GM21390 (cell line): ENCODE results near the gene FAM111B.
A peak's percentile ranks its signal among the peaks of the same experiment; 100 is the strongest.
"Not testable (repeated sequence)": the region's sequence is repeated elsewhere in the genome, so short reads cannot be mapped to it uniquely, and the experiment has no call there.

Source experiments
- ATAC-seq: cut with Tn5 transposase; IDR thresholded peaks from one replicate; pipeline ENCODE4 v1.9.1; 2021; ENCODE audit not compliant: unreplicated experiment

The FAM111B gene, protein sequence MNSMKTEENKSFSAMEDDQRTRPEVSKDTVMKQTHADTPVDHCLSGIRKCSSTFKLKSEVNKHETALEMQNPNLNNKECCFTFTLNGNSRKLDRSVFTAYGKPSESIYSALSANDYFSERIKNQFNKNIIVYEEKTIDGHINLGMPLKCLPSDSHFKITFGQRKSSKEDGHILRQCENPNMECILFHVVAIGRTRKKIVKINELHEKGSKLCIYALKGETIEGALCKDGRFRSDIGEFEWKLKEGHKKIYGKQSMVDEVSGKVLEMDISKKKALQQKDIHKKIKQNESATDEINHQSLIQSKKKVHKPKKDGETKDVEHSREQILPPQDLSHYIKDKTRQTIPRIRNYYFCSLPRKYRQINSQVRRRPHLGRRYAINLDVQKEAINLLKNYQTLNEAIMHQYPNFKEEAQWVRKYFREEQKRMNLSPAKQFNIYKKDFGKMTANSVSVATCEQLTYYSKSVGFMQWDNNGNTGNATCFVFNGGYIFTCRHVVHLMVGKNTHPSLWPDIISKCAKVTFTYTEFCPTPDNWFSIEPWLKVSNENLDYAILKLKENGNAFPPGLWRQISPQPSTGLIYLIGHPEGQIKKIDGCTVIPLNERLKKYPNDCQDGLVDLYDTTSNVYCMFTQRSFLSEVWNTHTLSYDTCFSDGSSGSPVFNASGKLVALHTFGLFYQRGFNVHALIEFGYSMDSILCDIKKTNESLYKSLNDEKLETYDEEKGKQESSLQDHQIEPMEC

DNA sequence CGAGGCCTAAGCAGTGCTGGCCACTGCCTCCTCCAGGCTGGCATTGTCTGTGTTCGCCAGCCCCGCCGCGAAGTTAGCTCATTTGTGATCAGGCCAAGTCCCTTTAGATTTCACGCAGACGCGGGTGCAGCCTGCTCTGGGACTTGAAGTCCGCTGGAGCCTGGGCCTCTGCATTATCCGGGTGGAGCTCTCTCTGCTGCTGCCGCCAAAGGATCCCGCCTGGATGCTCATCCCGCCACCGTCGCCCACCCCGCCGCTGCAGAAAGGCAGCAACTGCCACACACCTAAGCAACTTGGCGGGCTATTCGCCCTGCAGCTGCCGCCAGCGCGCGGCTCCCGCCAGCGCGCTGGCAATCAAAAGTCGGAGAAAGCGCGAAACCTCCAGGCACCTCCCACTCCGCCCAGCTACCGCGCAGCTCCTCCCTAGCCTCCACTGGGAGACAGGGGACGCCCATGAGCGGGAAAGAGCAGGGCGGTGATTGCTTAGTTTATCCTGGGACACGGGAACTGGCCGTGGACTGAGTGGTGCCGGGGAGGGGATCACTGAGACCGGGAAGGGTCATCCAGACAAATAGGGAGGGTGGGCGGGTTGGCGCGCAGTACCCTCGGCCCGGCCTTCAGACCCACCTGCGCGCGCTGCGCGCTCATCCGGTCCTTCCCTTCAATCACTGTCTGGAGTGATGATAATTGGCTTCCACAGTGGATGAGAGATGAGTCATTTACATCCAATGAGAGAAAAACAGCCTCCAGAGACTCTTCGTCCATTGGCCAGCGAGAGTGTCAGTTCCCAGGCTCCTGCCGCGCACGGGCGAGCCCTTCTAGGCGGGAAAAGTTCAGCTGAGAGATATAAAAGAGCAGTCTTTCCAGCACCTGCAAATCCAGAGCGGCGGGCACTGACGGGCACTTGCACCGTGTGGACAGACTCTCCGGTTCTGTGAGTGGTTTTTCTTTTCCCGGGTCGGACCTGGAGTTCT is at the start of gene FAM111B:
TSS of gene FAM111B (plus strand) at position 875 of the 974 bp plus-strand sequence. CDS start 2,389 bp downstream, outside the sequence.
- peak; percentile 68 for ATAC-seq

- peak; percentile 90 for ATAC-seq
These were observed 48.7 kb upstream of the FAM111B start for GRCh38 chr11:59058120-59059033.

- not testable (repeated sequence) for ATAC-seq
These were observed 46.9 kb upstream of the FAM111B start for GRCh38 chr11:59060096-59060495.

- ATAC-seq = no peak
These were observed 44.2 kb upstream of the FAM111B start for GRCh38 chr11:59062602-59063529.

DNA sequence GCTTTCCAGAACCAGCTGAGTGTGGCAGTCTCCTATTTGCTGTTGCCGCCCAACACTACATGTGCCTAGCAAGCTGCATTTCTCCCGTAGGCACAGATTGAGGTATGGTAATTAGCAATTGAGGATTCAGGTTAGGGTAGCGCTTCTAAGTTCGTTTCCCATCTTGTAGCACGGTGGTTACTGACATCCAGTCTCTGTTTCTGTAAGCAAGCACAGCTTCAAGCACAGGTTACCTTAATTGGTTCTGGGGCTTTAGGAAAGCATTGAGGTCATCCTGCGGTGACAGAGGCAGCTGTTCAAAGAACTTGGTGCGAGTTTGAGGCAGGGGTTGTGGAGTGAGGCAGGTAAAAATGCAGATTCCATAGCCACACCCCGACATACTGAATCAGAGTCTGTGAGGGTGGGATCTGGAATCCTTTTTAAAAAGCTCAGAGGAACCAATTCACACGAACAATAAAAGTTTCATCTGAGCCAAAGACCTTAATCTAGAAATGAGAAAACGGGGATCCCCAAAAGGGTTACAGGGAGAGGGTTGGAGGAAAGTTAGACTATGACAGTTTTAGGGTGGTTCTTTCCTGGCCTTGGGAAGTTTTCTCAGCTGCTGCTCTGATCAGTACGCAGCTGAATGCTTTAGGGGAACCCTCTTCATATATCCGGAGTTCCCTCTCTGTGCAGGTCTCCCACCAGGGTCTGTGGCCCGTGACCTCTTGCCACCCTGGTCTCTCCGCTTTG is 42.9 kb upstream of the FAM111B start:
- peak; percentile 75 for ATAC-seq

DNA sequence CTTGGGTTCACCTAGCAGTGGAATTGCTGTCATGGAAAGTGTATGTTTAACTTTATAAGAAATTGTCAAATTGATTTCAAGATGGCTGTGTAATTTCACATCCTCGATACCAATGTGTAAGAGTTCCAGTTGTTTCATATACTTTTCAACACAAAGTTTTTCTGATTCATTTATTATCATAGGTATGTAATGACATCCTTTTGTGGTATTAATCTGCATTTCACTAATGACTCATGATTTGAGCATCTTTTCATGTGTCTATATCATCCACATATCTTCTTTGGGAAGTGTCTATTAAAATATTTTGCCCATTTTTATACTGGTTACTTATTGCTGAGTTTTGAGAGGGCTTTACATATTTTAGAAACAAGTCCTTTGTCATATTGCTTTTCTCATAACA is 38.0 kb upstream of the FAM111B start:
- no peak for ATAC-seq

DNA sequence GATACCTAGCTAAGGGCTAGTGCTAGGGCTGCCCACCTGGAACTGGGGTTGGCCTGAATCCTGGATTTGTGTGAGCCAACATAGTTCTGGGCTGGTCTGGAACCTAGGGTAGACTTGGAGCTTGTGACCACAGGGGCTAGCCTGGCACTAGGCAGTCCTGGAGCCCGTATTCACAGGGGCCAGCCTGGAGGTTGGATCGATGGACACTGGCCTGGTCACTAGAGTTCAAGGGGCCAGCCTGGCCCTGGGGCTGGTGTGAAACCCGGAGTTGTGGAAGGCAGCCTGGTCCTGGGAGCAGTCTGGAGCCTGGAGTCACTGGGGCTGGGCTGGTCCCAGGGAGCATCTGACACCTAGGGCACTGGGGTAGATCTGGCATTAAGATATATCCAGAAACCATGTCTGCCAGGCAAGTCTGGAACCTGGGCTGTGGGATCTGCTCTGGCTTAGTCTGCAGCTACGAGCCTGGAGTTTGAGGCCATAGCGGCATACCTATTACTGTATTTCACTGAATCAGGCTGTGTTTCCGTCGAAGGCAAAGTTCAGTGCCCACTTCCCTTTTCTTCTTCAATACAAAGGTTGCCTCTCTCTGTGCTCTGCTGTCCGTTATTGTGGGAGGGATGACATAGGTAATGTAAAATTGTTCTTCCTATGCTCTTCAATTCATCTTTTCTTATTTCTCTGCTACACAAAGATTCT is 30.0 kb upstream of the FAM111B start:
- peak; percentile 87 for ATAC-seq

GRCh38 chr11:59078435-59078834 is 28.6 kb upstream of the FAM111B start:
- peak; percentile 43 for ATAC-seq

DNA sequence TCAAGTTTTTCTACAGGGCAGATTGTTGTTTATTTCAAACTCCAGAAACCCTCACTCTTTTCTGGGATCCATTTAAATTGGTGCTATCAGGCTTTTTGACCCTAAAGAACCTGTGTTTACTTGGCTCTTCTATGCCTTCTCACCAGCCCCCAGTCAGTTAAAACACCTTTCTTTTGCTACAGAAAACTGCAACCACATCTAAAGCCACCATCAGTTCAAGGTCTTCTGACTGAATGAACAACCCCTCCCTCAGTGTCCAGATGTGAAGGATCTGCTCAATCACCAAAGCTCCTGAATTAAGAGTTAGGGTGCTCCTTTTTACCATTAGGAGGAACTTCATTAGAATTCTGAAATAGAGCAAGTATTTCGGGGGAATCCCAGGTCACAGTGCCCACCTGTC is 28.0 kb upstream of the FAM111B start:
- no peak for ATAC-seq

- not testable (repeated sequence) for ATAC-seq
These were observed 26.6 kb upstream of the FAM111B start for GRCh38 chr11:59080421-59080820.

GRCh38 chr11:59081430-59082020 is 25.5 kb upstream of the FAM111B start:
- not testable (repeated sequence) for ATAC-seq

DNA sequence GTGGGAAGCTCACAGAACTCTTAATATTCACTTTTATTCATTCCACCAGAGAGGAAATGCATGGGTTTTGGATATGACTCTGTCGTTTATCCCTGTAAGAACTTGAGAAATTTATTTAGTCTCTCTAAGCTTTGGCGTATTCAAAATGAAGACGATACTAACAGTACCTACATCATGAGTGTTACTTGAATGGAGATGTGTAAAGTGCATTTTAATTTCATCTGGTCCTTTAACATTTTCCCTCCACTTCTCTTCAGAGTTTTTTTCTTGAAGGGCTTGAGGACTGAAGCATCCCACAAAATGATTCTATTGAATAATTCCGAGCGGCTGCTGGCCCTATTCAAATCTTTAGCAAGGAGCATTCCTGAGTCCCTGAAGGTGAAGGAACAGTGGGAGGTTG is 21.0 kb upstream of the FAM111B start, which contains the start of gene GLYATL1B:
TSS of gene GLYATL1B (plus strand) at position 301 of the 400 bp plus-strand sequence. CDS start at position 301, 0 bp downstream.
- ATAC-seq = not testable (repeated sequence)

DNA sequence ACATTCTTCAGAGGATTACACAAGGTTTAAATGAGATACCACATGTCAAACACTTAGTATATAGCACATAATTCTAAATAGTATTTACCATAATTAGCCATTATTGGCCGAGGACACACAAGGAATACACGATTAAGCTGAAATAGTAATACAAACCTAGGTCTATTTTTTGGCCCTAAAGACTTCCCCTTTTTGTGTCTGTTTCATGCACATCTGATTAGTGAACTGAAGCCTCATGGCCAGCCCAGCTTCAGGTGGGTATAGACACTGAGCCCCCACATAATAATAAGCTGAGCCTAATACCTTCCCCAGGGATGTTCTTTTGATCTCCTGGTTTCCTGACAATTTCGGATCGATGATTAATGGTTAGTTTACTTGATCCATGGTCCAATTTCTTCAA is 18.9 kb upstream of the FAM111B start:
- ATAC-seq = no peak

GRCh38 chr11:59093576-59093975 is 13.5 kb upstream of the FAM111B start:
- ATAC-seq = not testable (repeated sequence)

- peak; percentile 77 for ATAC-seq
These were observed 11.8 kb upstream of the FAM111B start for GRCh38 chr11:59095225-59095624.

DNA sequence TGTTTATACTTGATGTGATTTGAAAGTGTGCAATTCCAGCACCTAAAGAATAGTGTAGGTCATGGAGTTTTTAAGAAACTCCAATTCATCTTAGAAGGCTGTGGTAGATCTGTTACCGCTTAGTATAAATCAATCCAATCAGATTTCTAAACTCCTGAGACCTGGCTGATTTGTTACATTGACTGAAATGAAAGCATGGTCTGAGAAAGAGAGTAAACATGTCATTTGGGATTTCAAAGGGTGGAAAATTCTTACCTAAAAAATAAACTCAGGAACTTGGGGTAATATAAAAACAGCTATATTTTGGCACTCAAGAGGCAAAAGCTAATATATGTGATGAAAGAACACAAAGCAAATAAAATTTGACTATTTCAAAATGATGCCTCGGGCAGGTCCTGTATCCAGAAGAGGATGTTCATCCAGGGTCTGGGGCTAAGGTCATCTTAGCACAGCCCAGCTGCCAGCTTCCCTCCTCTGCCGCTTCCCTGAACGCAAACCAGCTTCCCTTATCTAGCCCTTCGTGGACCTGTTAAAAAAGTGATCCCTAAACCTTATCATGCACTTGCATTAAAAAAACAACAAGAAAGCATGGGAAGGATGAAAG is 11.0 kb upstream of the FAM111B start:
- ATAC-seq = not testable (repeated sequence)
